LNCaP clone FGC (cell line): ENCODE results near the gene ZNF518B.

Experiments
- DNase-seq: peaks from one replicate; pipeline ENCODE4 v3.0.0-alpha.2; 2011; ENCODE audit warnings: low read depth
- H3K4me3 ChIP-seq: 2 replicates; pipeline ENCODE4 v1.5.1; 2011; ENCODE audit warnings: mild to moderate bottlenecking, low read depth, low read length, control low read depth
- TF ChIP-seq, protein P1 (sequence below): IDR thresholded peaks from 2 replicates; pipeline ENCODE4 v1.5.1; 2012; ENCODE audit warnings: mild to moderate bottlenecking; ENCODE audit not compliant: control insufficient read depth, insufficient read depth; ENCODE audit errors: extremely low read depth

ZNF518B gene

DNA sequence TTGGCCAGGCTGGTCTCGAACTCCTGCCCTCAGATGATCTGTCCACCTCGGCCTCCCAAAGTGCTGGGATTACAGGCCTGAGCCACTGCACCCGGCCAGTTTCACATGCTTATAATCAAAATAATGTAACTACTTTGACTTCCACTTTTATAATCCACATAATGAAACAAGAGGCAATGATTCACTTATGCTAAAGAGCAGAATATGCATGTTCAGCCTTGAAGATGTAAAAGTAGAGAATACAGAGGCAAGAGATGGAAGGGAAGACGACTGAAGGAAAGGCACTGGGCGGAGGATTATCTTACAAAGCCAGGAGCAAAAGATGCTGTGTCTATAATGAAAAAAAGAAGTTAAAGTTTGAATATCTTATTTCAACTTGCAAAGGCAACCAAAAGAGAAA is 13.3 kb upstream of the ZNF518B start:
- DNase-seq, result no peak
- no peak overlapping the region for H3K4me3 ChIP-seq
- TF ChIP-seq, protein P1, sequence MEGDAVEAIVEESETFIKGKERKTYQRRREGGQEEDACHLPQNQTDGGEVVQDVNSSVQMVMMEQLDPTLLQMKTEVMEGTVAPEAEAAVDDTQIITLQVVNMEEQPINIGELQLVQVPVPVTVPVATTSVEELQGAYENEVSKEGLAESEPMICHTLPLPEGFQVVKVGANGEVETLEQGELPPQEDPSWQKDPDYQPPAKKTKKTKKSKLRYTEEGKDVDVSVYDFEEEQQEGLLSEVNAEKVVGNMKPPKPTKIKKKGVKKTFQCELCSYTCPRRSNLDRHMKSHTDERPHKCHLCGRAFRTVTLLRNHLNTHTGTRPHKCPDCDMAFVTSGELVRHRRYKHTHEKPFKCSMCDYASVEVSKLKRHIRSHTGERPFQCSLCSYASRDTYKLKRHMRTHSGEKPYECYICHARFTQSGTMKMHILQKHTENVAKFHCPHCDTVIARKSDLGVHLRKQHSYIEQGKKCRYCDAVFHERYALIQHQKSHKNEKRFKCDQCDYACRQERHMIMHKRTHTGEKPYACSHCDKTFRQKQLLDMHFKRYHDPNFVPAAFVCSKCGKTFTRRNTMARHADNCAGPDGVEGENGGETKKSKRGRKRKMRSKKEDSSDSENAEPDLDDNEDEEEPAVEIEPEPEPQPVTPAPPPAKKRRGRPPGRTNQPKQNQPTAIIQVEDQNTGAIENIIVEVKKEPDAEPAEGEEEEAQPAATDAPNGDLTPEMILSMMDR, result no peak

DNA sequence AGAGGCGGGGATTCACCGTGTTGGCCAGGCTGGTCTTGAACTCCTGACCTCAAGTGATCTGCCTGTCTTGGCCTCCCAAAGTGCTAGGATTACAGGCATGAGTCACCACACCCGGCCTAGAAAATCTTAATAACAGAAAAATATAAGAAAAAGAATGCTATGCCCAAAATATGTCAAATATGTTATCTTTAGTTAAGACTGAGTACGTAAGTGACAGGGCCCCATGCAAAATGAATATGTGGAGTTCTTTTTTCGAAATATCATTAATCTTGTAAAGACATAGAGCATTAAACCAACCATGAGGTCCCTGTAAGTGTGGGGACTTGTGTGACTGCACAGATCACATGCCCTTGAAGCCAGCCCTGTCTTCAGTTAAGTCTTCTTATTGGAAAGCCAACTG is 8.9 kb upstream of the ZNF518B start:
- H3K4me3 ChIP-seq, result no peak overlapping the region
- DNase-seq, result no peak
- TF ChIP-seq, protein P1, result no peak

GRCh38 chr4:10462876-10463275 is 5.7 kb upstream of the ZNF518B start:
- H3K4me3 ChIP-seq, result no peak overlapping the region
- DNase-seq, result no peak
- TF ChIP-seq, protein P1, result no peak

DNA sequence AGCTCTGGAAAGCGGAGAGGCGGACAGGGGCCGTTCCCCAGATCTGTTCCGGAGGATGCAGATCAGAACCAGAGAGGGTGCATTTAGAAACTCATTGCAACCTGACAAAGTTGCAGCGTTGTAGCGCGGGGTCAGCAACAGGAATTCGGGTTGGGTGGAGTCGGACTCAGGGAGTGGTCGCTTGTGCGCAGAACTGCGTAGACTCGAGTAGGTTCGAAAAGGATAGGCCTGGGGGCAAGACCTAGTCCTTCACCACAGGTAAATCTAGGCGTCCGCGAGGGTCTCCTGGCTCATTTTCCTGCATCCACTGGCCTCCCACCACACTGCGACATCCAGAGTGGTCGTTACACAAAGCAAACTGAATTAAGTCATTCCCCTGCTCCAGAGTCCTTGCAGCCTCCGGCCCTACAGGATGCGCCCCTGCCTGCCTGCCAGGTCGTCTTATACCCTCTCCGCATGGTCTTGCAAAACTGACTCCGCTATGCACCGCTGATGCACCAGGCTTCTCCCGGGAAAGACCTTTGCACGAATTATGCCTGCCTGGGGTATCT is 4.7 kb upstream of the ZNF518B start:
- no peak for DNase-seq
- no peak overlapping the region for H3K4me3 ChIP-seq
- TF ChIP-seq, protein P1, result no peak

DNA sequence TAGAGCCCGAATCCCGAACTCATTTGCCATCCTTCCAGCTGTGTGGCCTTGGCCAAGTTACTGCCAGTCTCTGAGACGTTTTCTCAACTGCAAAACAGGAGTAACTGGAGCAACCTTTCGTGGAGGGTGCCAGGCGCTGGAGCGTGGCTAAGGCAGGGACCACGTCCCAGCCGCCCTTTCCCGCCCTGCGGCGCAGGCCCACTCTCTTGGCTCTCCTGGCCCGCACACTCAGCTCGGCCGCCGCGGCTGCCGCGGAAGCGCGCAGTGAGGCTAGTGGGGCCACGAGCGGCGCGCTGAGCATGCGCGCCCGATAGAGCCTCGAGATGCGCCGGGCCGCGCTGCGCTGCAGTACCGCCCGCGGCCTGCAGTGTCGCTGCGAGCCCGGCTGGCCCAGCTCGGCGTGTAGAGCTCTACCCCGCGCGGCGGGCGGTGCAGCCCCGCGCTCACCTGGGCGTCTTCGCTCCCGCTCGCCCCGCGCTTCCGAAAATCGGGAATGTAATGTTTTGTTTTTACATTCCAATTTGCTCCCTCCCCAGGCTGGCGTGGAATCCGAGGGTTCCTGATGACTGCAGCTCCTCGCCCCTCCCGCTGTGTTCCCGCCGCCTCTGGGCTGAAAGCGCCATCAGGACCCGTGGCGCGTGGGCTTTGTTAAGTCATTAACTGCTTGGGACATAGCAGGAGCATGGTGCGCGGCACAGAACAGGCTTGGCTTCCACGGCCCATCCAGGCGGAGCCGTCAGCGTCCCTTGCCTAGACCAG is 4.0 kb upstream of the ZNF518B start:
- H3K4me3 ChIP-seq, result no peak overlapping the region
- TF ChIP-seq, protein P1, result peak; percentile 24; the same call in 1 of the 2 replicates
- no peak for DNase-seq

GRCh38 chr4:10460313-10461047 is 3.3 kb upstream of the ZNF518B start:
- no peak for DNase-seq
- H3K4me3 ChIP-seq, result no peak overlapping the region
- TF ChIP-seq, protein P1, result no peak
